Activated CD8-positive, alpha-beta T cell treated with anti-CD3 and anti-CD28 coated beads for 36 hours (primary cell): ENCODE measurements around the gene NRXN3. TPM values are rescaled to one million over a fixed set of nuclear protein-coding genes. Genes with fewer than 3 reads are reported as not detected.

Experiments used
- ATAC-seq: fragments of 200-7000 bp; cut with Tn5 transposase; one replicate; pipeline ENCODE4 v1.10.0; 2021; ENCODE audit warnings: mild to moderate bottlenecking, moderate library complexity
- CTCF ChIA-PET: fragments of 350-600 bp; sonication (Branson Sonifier 250); formaldehyde crosslinking; loops from one replicate; lab custom pipeline; 2021; ENCODE audit warnings: antibody characterized with exemption; lab: Charles Lee
- POLR2A ChIA-PET: fragments of 350-600 bp; sonication (Branson Sonifier 250); formaldehyde crosslinking; loops from one replicate; lab custom pipeline; 2021; ENCODE audit warnings: antibody characterized with exemption; lab: Charles Lee
- DNase-seq: peaks from one replicate; pipeline ENCODE4 v3.0.0-alpha.2; 2020
- H3K27ac Mint-ChIP-seq: one replicate; pipeline ENCODE4 v1.8.0; 2021; ENCODE audit warnings: mild to moderate bottlenecking, mixed read lengths
- H3K27me3 Mint-ChIP-seq: one replicate; pipeline ENCODE4 v1.8.0; 2021; ENCODE audit warnings: mixed read lengths
- H3K36me3 Mint-ChIP-seq: one replicate; pipeline ENCODE4 v1.8.0; 2021; ENCODE audit warnings: low read depth, mixed read lengths
- H3K4me1 Mint-ChIP-seq: one replicate; pipeline ENCODE4 v1.8.0; 2021; ENCODE audit warnings: low read depth, mixed read lengths
- H3K4me3 Mint-ChIP-seq: one replicate; pipeline ENCODE4 v1.8.0; 2021; ENCODE audit warnings: mild to moderate bottlenecking, moderate library complexity, mixed read lengths
- H3K9me3 Mint-ChIP-seq: one replicate; pipeline ENCODE4 v1.8.0; 2021; ENCODE audit warnings: mixed read lengths
- CTCF ChIP-seq: fragments of 200-600 bp; IDR thresholded peaks from one replicate; pipeline ENCODE4 v1.8.0; 2022; ENCODE audit warnings: antibody characterized with exemption, mild to moderate bottlenecking
- intact Hi-C: fragments of 100-400 bp; cut with micrococcal nuclease; formaldehyde crosslinking; loops from one replicate; pipeline ENCODE4 v1.10.0; 2022
- total RNA-seq, 2 experiments: library from RNA; stranded (reverse); gene quantifications; one replicate each; pipeline ENCODE4 v1.2.3, GENCODE V29; 2021

The NRXN3 gene
- total RNA-seq, 2 experiments from 2014 or later: not detected

DNA sequence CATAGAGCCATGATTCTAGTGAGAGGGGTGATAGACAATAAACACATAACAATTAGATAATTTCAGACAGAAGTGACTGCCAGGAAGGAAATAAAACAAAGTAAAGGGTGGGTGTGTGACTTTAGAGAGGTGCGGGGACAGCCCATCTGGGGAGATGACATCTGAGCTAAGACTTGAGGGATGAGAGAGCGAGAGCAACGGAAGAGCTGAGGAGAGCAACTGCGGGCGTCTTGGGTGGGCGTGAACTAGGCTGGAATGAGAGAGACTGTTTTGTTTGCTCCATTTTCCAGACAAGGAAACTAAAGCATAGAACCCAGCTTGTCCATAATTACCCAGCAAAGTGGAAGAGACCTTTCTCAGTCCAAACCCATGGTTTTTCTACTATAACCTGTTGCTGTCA lies 25.3 kb downstream of the NRXN3 start:
- H3K9me3 Mint-ChIP-seq: no peaks in the 10 kb centered on the region
- ChIA-PET POLR2A (no interaction called here), CTCF (no interaction called here)
- ATAC-seq: no peak
- no peaks in the 10 kb centered on the region for H3K36me3 Mint-ChIP-seq
- intact Hi-C loops: no loop called here
- no peak overlapping the region for H3K27ac Mint-ChIP-seq
- DNase-seq: no peak
- H3K4me3 Mint-ChIP-seq: no peak overlapping the region
- no peaks in the 10 kb centered on the region for H3K27me3 Mint-ChIP-seq
- no peak for TF ChIP-seq CTCF
- no peaks in the 10 kb centered on the region for H3K4me1 Mint-ChIP-seq

DNA sequence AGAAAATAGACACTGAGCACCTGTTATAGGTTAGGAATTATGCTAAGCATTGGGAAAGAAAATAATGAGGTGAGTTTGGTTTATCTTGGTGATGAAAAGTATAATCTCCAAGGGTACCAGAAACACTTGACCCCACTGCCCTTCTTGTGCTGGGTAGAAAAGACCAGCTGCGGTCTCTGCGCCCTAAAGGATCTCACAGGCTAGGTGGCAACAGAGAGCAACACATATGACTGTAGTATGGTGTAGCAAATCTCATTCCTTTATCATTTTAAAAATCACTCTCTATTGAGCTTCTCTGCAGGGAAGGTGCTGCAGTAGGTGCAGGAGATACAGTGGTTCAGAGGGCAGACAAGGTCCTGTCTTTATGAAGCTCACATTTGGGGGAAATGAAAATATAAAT lies 26.1 kb downstream of the NRXN3 start:
- Mint-ChIP-seq H3K27me3 (no peaks in the 10 kb centered on the region), H3K4me1 (peaks cover 1% of the 10 kb centered on the region), H3K27ac (no peak overlapping the region), H3K9me3 (no peaks in the 10 kb centered on the region), H3K4me3 (no peak overlapping the region), H3K36me3 (no peaks in the 10 kb centered on the region)
- CTCF ChIA-PET: no interaction called here
- TF ChIP-seq CTCF: no peak
- intact Hi-C loops: no loop called here
- DNase-seq: no peak
- POLR2A ChIA-PET: no interaction called here
- ATAC-seq: no peak

DNA sequence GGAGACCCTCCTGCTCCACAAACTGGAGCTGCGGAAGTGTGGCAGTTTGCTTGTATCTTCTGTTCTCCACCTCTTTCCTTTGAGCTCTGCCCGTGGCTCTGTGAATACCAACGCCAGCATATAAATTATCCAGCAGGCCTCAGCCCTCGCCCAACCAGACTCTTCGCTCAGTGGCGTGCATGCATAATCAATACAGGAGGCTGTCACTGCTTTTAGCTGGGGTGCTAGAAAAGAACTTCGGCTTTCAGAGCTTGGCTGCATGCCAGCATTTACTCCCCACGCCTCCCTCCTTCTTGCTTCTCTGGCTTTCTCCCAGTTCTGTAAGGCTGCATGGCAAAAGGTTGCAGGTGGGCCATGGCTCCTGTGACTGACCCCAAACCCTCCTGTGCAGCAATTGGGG lies 26.9 kb downstream of the NRXN3 start:
- Mint-ChIP-seq H3K9me3 (no peaks in the 10 kb centered on the region), H3K4me1 (peaks cover 9% of the 10 kb centered on the region), H3K4me3 (no peak overlapping the region), H3K27ac (no peak overlapping the region), H3K36me3 (no peaks in the 10 kb centered on the region), H3K27me3 (no peaks in the 10 kb centered on the region)
- DNase-seq (no peak), ATAC-seq (no peak)
- no peak for TF ChIP-seq CTCF
- intact Hi-C loops: no loop called here
- ChIA-PET CTCF (no interaction called here), POLR2A (no interaction called here)

DNA sequence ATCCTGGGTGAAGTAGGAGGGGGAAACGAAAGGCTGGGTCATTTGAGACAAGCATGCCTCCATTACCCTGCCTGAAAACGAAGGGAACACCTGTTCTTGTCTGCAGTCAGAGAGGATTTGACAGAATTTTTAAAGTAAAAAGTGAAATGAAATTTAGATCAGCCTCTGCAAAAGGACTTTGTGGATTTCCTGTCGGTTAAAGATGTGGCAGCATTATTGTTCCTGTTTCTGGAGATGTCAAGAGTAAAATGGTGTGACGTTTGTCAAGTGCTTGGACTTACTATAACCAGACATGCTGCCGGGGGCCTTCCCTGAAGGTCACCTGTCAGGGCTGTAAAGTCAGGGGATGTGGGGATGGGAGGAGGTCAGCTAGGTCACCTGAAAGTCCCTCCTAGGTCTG lies 32.0 kb downstream of the NRXN3 start:
- no peak for TF ChIP-seq CTCF
- POLR2A ChIA-PET: no interaction called here
- DNase-seq: no peak
- Mint-ChIP-seq H3K9me3 (no peaks in the 10 kb centered on the region), H3K36me3 (no peaks in the 10 kb centered on the region), H3K27ac (no peak overlapping the region), H3K4me1 (peaks cover 16% of the 10 kb centered on the region), H3K27me3 (no peaks in the 10 kb centered on the region), H3K4me3 (no peak overlapping the region)
- no peak for ATAC-seq
- intact Hi-C loops: no loop called here
- CTCF ChIA-PET: no interaction called here

- no peaks in the 10 kb centered on the region for H3K27me3 Mint-ChIP-seq
- no peak for ATAC-seq
- H3K36me3 Mint-ChIP-seq: no peaks in the 10 kb centered on the region
- no peak for DNase-seq
- no peaks in the 10 kb centered on the region for H3K9me3 Mint-ChIP-seq
- TF ChIP-seq CTCF: no peak
- H3K27ac Mint-ChIP-seq: no peak overlapping the region
- H3K4me1 Mint-ChIP-seq: peaks cover 16% of the 10 kb centered on the region
- H3K4me3 Mint-ChIP-seq: no peak overlapping the region
- ChIA-PET POLR2A (no interaction called here), CTCF (no interaction called here)
- intact Hi-C loops: no loop called here
Observed at GRCh38 chr14:78202976-78203375, 32.8 kb downstream of the NRXN3 start.
